Measurements from ENCODE around the gene ADGRV1.

Gene ADGRV1

DNA sequence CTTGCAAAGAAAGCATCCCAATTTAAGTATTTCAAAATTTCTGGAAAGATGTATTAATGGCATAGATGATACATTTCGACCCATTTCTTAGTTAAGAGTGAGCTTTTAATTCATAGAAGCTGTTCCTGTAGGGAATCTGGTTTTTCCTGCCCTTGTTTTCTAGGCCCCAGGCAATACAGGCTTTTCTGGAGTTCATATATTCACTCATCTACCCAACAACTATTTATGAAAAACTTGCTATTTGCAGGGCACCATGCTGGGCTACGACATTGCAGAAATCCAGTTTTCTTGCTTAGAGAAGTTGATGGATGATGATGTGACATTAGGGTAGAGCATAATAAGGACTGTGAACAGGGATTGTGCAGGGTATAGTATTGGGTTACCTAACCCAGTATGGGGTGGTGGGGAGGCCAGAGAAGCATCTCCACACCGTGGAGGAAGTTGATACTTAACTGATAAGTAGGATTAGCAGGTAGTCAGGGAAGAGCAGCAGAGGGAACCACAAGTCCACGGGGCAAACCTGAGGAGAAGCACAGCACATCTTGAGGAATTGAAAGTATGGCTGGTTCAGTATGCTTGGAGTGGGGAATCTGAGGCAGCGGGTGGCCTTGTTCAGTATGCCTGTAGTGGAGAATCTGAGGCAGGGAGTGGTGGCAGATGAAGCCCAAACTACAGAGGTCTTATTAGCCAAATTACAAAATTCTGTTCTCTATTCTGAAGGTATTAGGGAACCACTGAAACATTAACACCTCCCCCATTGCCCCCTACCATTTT lies 577.1 kb downstream of the ADGRV1 start:
- DNase-seq (ENCODE audit: low read depth), result no peak

DNA sequence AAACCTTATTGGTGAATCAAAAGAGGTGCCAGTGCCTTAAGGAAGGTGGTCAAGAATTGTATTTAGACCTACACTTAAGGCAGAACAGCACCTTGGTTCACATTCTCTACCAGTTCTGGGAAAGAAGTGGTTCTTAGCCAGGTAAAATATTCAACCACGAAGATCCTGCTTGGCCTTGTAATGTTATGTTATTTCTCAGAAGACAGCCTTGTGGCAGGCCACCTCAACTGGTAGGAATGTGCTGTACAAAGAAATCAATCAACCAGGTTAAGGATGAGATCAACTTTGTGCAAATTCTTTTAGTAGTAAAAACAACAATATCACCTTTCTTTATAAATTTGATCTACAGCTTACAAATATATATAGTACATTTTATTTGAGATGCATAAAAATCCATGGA lies 577.7 kb downstream of the ADGRV1 start:
- DNase-seq (ENCODE audit: low read depth), result no peak

DNA sequence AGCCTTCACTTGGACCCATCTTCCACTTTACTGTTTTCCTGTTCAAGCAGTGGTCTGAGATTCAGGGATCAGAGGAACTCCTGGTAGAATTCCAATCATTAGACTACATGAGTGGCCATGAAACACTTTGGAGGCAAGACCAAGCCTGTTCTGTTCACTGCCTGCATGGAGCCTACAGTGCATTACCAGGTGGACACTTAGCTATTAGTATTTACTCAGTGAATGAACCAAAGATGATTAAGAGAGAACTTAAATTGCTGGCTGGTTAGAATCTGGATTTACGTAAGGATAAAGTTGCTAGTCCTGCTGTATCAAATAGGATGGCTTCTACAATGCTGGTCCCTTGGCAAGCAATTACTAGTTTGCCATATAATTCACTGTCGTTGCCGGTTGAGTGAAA lies 579.0 kb downstream of the ADGRV1 start:
- DNase-seq (ENCODE audit: low read depth), result no peak

DNA sequence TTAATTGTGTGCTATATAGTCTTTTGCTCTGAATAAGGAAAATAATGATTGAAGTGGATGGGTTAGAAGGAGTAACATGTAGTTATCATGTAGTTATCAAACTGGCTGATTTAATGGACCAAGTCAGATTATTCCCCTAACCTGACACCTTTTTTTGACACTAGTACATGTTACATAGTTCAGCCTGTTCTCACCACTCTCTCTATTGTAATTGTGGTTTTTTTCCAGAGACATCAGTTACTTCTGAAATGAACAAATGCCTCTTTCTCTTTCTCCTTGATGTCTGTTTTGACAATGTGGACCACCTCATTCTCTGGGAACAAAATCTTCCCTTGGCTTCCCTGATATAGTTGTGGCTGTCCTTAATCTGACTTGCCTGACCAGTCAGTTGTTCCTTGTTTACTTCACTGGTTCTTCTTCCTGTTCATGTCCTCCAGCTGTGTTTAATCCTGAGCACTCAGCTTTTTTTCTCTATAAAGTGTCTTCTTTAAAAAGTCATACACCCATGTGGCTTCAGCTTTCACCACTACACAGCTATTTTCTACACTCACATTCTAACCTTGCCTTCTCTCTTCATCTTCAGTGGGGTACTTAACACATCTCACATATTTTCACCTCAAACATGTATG lies 581.1 kb downstream of the ADGRV1 start:
- no peak for DNase-seq (ENCODE audit: low read depth)

DNA sequence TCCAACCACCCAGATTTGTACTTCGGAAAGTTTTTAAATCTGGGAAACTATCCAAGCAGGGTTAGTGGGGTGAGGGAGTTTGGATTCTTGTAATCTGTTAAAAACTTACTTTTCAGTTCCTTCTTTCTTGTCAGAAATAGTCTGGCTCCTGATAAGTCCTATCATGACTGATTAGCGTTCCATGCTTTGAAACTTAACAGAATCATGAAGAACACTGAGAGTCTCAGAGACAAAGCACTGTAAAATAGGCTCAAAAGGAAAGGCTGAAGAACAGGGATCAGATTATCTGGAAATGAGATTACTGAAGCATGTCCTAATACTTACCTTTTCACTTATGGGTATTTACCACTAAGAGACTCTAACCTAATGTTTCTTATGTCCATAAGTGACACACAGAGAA lies 582.1 kb downstream of the ADGRV1 start:
- no peak for DNase-seq (ENCODE audit: low read depth)

DNA sequence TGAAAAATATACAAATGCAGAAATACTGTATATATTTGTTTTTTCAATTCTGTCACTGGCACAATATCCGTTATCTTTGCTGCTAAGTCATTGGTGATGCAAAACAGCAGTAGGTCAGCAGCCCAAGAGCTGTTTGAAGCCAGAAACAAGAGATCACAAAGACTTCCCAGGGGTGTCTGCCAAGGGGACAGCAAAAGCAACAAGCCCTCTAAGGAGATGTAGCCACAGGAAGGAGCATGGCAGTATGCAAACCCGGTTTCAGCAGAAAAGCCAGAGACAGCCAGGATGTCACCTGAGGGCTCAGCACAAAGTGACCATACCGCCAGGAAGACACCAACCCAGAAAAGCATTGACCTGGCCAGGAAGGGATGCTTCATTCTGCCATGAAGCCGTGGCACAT lies 583.0 kb downstream of the ADGRV1 start:
- DNase-seq (ENCODE audit: low read depth), result no peak

DNA sequence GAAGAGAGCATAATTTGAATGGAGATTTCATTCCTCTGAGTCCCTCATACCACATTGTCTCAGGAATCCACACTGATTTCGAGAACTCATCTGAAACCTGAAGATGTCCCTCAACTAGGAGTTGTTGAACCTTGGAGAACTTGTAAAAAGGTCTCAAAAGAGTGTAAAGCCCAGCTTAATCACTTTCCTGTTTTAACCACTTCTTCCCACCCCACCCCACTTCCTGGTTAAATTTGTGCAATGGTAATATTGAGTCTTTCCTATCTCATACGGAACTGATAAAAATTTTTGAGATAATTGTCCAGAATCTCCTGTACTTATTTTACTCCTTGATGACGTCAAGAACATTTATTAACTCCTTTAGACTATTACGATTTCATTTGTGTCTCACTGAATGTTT lies 583.8 kb downstream of the ADGRV1 start:
- DNase-seq (ENCODE audit: low read depth), result no peak

DNA sequence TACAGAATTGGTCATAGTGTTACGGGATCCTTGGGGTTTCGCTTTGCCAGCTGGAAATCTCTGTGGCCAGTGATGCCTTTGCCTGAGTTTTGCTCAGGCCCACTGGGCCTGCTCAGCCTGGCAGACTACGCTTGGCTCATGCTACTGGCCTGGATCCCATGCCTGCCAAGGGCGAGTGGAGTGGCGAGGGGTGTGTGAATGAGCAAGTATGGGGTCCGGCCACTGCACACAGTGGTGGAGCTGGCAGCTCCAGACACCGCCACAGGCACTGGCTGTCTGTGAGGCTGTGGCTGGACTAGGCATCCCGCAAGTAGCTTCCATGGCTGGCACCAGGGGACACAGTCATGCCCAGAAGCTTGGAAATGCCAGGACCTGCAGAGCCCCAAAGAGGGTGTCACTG lies 584.2 kb downstream of the ADGRV1 start:
- no peak for DNase-seq (ENCODE audit: low read depth)

DNA sequence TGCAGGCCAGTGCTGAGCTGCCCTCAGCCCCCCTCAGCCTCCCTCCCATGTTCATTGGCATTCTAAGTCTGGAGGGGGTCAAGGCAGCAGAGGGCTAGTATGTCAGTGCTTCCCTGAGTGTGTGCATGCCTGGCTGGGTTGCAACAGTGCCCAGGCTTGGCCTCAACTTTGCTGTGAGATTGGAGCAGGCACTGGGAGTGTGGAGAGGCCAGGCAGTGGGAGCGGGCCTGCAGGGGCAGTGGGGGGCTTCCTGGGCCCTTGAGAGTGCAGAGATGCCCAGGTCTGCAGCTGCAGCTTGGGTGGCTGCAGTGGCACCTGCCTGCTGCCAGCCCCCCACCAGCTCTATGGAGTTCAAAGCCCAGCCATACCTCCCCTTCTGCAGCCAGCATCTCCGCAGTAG lies 585.2 kb downstream of the ADGRV1 start:
- no peak for DNase-seq (ENCODE audit: low read depth)

DNA sequence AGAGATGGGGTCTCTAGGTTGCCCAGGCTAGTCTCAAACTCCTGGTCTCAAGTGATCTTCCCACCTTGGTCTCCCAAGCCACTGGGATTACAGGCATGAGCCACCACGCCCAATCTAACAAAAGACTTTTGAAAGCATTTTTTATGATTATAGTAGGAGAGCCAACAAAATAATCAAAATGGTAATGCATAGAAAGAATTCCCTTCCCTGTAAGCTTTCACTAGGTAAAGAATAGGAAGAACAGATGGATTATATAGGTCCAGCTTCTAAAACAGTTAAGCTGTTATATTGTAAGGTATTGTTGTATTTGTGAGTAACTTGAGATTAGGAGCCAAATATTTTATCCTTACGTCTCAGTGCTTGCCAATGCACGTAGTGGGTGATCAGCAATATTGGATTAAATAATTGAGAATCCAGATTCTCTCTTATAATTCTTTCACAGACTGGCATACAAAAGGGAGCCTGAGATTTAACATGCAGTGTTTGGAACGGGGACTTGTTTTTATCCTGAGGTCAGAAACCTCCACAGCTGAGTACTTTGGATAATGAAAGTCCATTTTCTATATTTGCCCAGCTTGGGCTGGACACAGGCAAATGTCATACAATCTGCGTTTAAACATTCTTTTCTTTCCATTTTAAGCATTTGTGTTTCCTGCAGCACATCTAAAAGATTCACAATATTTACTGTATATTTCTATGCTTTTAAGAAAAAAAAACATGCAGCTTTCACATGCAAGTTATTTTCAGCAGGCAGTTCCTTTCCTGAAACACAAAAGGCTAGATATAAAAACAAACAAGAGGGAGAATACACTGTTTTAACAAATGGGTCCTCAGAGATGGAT lies 586.1 kb downstream of the ADGRV1 start:
- no peak for DNase-seq (ENCODE audit: low read depth)

DNA sequence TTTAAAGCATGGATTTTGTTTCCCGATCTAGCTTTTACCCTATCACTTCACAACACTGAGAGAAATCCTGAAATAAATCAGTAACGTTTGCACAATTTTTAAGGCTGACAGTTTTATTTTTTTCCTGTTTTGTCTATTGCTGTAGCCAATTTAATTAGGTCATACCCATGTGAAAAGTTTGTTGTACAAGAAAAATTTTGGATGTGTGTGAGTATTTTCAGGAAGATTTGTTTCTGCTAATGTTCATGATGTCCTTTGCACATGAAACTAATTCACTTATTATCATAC lies 586.7 kb downstream of the ADGRV1 start:
- no peak for DNase-seq (ENCODE audit: low read depth)

DNA sequence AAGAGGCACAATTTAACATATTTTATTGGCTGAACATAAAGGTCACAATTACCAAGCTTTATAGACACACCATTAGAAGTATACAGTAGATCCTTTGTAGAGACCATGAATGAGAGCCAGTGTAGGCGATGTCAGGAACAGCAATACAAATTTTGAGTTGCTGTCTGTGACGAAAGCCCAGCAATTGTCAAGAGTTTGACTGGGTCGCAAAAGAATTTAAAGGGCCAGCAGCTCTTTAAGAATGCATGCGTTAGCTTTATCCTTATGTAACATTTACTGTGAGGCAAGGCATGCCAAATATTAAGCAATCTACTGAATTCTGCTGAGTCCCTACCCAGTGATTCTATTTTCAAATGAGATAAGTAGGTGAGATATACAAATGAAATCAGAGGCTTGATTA lies 587.6 kb downstream of the ADGRV1 start:
- no peak for DNase-seq (ENCODE audit: low read depth)

DNA sequence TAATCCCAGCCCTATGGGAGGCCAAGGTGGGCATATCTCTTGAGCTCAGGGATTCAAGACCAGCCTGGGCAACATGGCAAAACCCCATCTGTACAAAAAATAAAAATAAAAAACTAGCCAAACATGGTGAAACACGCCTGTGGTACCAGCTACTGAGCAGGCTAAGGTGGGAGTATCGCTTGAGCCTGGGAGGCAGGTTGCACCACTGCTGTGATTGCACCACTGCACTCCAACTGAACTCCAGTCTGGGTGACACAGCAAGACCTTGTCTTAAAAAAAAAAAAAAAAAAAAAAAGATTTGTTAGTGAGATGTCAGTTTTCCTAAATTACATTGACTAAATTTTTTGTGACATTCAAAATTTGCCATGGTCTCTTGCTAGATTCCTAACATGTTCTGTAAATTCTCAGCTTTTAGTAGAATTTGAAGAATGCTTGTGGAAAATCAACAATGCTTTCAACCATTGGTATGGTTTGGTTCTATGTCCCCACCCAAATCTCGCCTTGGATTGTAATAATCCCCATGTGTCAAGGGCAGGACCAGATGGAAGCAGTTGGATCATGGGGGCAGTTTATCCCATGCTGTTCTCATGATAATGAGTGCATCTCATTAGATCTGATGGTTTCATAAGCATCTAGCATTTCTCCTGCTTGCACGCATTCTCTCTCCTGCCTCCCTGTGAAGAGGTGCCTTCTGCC lies 588.5 kb downstream of the ADGRV1 start:
- no peak for DNase-seq (ENCODE audit: low read depth)

DNA sequence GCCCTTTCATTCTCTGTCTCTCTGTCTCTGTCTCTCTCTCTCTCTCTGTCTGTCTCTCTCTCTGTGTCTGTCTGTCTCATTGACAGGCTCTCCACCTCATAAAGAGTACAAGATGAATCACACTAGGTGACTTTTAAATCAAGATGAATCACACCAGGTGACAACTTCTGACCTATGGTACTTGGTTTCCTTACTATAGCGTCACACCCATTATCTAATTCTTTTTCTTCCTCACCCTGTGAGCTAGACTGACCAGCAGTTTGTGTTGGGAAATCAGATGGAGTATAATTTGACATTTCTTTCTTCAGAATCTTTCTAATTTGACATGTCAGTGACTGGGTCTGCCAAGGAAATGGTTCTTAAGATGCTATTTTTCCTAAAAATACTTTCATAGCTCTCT lies 591.6 kb downstream of the ADGRV1 start:
- no peak for DNase-seq (ENCODE audit: low read depth)

DNA sequence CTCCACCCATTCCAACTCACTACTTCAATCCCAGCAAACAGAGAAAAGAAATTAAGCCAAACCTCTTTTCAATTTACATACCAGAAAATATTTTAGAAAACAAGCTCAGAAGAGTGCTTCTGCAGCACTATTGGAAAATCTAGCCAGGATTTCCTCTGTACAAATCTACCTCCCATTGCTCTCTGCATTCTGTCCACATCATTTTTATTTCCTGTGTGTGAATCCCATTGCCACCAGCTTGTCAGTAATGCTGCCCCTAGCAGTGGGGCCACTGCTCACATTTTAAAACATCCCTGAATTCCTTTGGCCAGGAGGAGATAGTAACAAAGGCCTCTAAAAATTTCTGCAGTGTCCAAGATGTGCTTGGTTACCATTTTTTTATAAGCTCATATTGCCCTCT lies 592.0 kb downstream of the ADGRV1 start:
- DNase-seq (ENCODE audit: low read depth), result no peak

DNA sequence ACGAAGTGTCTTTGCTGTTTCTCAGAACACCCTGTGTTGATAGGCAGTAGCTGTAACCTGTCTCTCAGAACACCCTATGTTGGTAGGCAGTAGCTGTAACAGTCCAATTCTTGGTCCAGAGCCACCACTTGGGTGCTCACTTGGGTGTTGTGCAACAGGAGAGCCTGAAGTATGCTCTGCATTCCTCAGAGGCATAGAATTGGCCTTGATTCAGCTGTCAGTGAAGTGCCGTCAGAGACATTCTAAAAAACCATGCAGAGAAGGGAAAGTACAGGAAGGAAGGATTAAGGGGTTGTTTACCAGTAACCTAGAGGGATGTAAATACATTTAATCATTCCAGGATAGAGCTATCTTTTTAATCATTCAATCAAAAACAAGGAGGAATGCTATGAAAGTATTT lies 593.4 kb downstream of the ADGRV1 start:
- no peak for DNase-seq (ENCODE audit: low read depth)

DNA sequence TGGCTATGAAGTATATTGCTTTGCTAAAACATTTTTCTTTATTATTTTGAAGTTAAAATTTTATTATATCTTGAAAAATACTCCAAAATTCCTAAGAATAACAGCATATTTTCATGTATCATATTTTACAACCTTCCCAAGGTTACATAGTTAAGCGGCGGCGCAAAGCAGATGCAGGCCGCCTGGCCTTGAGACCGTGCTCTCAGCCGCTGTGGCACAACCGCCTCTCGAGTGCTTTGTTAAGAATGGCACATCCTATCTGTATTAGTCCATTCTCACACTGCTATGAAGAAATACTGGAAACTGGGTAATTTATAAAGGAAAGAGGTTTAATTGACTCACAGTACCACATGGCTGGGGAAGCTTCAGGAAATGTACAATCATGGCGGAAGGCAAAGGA lies 595.7 kb downstream of the ADGRV1 start:
- no peak for DNase-seq (ENCODE audit: low read depth)

DNA sequence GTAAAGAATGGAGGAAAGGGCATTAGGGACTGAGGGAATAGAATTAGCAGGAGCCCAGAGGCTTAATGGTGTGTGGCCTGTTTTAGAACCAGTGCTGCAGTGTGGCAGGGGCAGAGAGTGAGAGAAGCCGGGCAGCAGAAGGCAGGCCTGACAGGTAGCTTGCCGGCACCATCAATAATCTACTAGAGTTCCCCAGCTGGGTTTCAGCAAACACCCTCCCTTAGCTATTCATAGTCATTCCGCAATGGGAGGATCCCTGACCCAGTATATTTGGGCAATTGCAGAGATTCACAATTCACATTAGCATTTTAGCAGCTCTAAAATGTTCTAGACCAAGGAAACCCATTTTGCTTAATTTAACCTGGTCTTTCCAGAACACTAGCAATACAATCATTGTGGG lies 596.7 kb downstream of the ADGRV1 start:
- DNase-seq (ENCODE audit: low read depth), result no peak

DNA sequence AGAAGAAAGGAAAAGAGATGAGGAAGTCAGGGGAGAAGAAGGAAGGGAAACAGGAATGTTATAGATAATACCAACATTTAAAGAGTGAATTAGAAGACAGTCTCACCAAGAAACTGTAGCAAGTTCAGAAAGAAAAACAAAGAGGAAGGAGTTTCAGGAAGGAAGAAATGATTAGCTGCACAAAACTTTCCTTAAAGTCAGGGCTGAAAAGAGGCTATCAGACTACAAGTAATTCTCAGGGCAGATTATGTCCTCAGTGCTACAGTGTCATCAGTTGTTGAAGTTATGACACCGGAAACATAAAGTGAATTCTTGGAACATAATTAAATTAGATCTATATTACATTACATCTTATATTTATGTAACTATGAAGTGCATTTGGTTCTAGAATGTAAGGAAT lies 597.6 kb downstream of the ADGRV1 start:
- DNase-seq (ENCODE audit: low read depth), result no peak

DNA sequence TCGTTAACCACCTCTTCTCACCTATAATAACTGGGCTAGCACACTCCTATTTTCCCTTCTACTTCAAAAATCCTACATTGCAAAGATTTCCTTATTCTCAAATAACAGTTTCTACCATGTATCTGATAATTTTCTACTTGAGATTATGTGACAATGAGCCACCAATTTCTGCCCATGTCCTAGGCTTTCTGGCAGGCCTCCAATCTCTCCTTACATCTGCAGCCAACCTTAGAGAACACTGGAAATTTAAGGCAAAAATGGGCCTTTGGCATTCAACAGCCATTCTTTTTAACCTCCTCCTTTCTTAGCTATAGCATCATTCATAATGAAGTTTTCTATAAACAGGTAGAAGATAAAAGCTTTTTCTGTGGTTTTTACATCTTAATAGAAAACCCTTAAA lies 599.4 kb downstream of the ADGRV1 start:
- DNase-seq (ENCODE audit: low read depth), result no peak

DNA sequence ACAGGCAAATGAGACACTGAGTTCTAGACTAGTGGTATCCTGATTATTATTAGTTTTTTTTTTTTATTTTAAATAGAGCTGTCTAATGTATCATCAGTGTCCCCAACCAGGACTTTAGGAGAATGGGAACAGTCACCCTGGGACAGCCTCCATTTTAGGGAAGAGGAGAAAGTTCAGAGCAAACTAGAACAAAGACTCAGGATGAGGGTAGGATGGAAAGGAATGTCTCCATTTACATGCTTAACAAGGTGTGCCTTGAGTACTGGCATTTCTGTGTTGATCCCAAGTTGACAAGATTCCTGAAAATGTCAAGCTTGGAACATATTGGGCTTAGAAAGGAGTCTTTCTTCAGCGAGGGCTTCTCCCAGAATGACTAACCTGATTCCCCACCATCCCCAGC lies 601.0 kb downstream of the ADGRV1 start:
- no peak for DNase-seq (ENCODE audit: low read depth)

DNA sequence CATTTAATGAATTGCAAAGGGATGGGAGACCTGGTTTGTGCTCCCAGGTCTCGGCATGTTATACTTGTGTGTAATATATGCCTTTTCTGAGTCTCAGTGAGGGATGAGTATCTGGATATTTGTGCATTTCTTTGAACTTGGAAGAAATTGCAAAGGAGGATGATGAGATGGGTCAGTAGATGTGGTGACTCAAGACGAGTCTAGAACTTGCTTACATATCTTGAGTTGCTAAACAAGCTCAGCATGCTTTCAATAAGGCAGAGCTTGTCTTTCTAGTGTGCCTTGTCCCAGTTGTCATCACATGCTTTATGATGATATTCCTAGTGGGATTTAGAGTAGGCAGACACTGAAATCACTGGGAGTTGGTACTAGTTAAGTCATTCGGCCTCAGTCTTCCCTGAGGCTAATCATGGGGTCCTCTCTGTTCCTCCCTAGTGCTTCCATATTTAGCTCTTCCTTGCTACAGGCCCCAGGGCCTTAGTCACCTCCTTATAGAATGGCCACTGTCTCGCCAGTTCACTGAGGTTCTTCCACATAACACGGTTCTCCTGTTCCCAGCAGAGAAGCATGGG lies 602.2 kb downstream of the ADGRV1 start:
- no peak for DNase-seq (ENCODE audit: low read depth)
